ENCODE measurements around the gene ATP6V0B. TPM values are rescaled to one million over a fixed set of nuclear protein-coding genes. Genes with fewer than 3 reads are reported as not detected.

ATP6V0B gene
- total RNA-seq, 1 experiment from 2014 or later = 181 TPM

DNA sequence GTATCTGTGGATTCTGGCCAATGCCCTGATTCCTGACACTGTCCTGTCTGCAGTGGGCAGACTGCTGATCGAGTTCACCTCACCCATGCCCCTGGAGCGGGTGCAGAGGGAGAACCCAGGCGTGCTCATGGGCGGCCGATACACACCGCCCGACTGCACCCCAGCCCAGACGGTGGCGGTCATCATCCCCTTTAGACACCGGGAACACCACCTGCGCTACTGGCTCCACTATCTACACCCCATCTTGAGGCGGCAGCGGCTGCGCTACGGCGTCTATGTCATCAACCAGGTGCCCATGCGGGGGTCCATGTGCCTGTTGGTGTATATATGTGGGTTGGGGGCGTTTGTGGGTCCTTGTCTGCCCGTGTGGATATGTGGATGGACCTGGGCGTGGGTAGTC lies 6.9 kb downstream of the ATP6V0B start:
- Histone ChIP-seq H3K27me3 (replicated peaks; ENCODE audit: insufficient read depth, low read depth, low read length, poor library complexity) (no peaks in the 10 kb centered on the region), H3K4me1 (ENCODE audit: insufficient read depth, low read length, poor library complexity, severe bottlenecking) (peaks cover 17% of the 10 kb centered on the region), H3K27ac (ENCODE audit: low read depth, low read length, poor library complexity, severe bottlenecking) (no peak overlapping the region), H3K9me3 (ENCODE audit: low read depth, low read length, poor library complexity, severe bottlenecking) (no peaks in the 10 kb centered on the region), H3K36me3 (ENCODE audit: insufficient read depth, low read length, poor library complexity, severe bottlenecking) (peaks cover 38% of the 10 kb centered on the region), H3K4me3 (ENCODE audit: low read depth, low read length, poor library complexity, severe bottlenecking) (no peak overlapping the region)
- no peak for DNase-seq (ENCODE audit: low spot score)
- intact Hi-C loops (cut with micrococcal nuclease; ENCODE audit: unreplicated experiment) = no loop called here
- BruUV-seq (replicated peaks) = no TSS peak
- ChIA-PET POLR2A (ENCODE audit: low non-redundant PET) (no interaction called here), CTCF (no interaction called here)
- TF ChIP-seq EZH2 (IDR thresholded peaks at IDR 0.05; ENCODE audit: borderline replicate concordance, low read depth, low read length, poor library complexity, severe bottlenecking) = no peak
- TF ChIP-seq, protein P1, sequence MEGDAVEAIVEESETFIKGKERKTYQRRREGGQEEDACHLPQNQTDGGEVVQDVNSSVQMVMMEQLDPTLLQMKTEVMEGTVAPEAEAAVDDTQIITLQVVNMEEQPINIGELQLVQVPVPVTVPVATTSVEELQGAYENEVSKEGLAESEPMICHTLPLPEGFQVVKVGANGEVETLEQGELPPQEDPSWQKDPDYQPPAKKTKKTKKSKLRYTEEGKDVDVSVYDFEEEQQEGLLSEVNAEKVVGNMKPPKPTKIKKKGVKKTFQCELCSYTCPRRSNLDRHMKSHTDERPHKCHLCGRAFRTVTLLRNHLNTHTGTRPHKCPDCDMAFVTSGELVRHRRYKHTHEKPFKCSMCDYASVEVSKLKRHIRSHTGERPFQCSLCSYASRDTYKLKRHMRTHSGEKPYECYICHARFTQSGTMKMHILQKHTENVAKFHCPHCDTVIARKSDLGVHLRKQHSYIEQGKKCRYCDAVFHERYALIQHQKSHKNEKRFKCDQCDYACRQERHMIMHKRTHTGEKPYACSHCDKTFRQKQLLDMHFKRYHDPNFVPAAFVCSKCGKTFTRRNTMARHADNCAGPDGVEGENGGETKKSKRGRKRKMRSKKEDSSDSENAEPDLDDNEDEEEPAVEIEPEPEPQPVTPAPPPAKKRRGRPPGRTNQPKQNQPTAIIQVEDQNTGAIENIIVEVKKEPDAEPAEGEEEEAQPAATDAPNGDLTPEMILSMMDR (conservative IDR thresholded peaks at IDR 0.05; ENCODE audit: low read depth, low read length) = no peak

DNA sequence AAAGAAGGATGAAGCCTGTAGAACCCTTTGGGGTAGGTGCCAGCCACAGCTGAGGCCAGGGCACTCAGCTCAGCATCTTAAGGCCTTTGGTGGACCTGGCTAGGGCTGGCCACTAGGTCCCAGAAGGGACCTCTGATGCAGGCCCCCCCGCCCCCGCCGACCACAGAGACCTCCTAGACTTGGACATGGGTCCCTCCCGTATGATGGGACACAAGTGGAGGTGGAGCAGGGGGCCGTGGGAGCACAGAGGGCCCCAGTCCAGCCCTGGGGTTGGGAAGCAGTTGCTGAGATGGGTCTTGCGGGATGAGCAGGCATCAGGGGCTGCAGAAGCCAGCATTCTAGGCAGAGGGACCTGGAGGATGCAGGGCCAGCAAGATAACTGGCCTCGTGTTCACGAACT lies 7.5 kb downstream of the ATP6V0B start:
- Histone ChIP-seq H3K9me3 (ENCODE audit: low read depth, low read length, poor library complexity, severe bottlenecking) (no peaks in the 10 kb centered on the region), H3K4me3 (ENCODE audit: low read depth, low read length, poor library complexity, severe bottlenecking) (no peak overlapping the region), H3K27ac (ENCODE audit: low read depth, low read length, poor library complexity, severe bottlenecking) (peak overlapping the region; percentile 28), H3K4me1 (ENCODE audit: insufficient read depth, low read length, poor library complexity, severe bottlenecking) (peaks cover 15% of the 10 kb centered on the region), H3K27me3 (replicated peaks; ENCODE audit: insufficient read depth, low read depth, low read length, poor library complexity) (no peaks in the 10 kb centered on the region), H3K36me3 (ENCODE audit: insufficient read depth, low read length, poor library complexity, severe bottlenecking) (peaks cover 34% of the 10 kb centered on the region)
- no TSS peak for BruUV-seq (replicated peaks)
- no peak for TF ChIP-seq EZH2 (IDR thresholded peaks at IDR 0.05; ENCODE audit: borderline replicate concordance, low read depth, low read length, poor library complexity, severe bottlenecking)
- TF ChIP-seq, protein P1 (conservative IDR thresholded peaks at IDR 0.05; ENCODE audit: low read depth, low read length) = no peak
- intact Hi-C loops (cut with micrococcal nuclease; ENCODE audit: unreplicated experiment) = no loop called here
- CTCF ChIA-PET = no interaction called here
- POLR2A ChIA-PET (ENCODE audit: low non-redundant PET) = no interaction called here
- DNase-seq (ENCODE audit: low spot score) = no peak

DNA sequence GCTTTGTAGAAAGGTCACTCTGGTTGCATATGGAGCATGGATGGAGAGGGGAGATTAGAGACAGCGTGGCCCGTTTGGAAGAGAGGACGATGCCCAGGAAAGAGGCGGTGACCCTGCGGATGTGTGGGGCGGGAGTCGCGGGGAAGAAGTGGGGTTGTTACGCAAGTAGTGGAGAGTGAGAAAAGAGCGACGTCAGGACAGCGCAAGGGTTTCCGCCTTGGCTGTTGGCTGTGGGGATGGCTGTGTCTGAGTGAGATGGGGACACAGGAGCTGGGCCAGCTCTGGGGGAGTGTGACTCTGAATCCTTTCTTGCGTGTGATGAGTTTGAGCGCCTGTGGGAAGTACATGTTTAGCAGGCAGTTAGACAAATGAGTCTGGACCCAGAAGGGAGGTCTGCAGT lies 8.0 kb downstream of the ATP6V0B start:
- Histone ChIP-seq H3K27me3 (replicated peaks; ENCODE audit: insufficient read depth, low read depth, low read length, poor library complexity) (no peaks in the 10 kb centered on the region), H3K36me3 (ENCODE audit: insufficient read depth, low read length, poor library complexity, severe bottlenecking) (peaks cover 30% of the 10 kb centered on the region), H3K4me1 (ENCODE audit: insufficient read depth, low read length, poor library complexity, severe bottlenecking) (peaks cover 10% of the 10 kb centered on the region), H3K9me3 (ENCODE audit: low read depth, low read length, poor library complexity, severe bottlenecking) (no peaks in the 10 kb centered on the region), H3K4me3 (ENCODE audit: low read depth, low read length, poor library complexity, severe bottlenecking) (no peak overlapping the region), H3K27ac (ENCODE audit: low read depth, low read length, poor library complexity, severe bottlenecking) (no peak overlapping the region)
- BruUV-seq (replicated peaks) = no TSS peak
- TF ChIP-seq, protein P1 (conservative IDR thresholded peaks at IDR 0.05; ENCODE audit: low read depth, low read length) = no peak
- TF ChIP-seq EZH2 (IDR thresholded peaks at IDR 0.05; ENCODE audit: borderline replicate concordance, low read depth, low read length, poor library complexity, severe bottlenecking) = no peak
- ChIA-PET POLR2A (ENCODE audit: low non-redundant PET) (no interaction called here), CTCF (no interaction called here)
- DNase-seq (ENCODE audit: low spot score) = no peak
- intact Hi-C loops (cut with micrococcal nuclease; ENCODE audit: unreplicated experiment) = no loop called here

All from A673 (cell line).